WTC11 (cell line): ENCODE results near the gene KRT5.

Experiments
- CTCF ChIP-seq: fragments of 200-600 bp; IDR thresholded peaks from 2 replicates; pipeline ENCODE4 v1.8.0; 2022; ENCODE audit warnings: antibody characterized with exemption
- FOXJ3 ChIP-seq: sonication (generic); formaldehyde crosslinking; IDR thresholded peaks from 2 replicates; pipeline ENCODE4 v1.9.0; 2021; ENCODE audit warnings: missing genetic modification reagents, mild to moderate bottlenecking, borderline replicate concordance
- GABPB1 ChIP-seq: sonication (generic); formaldehyde crosslinking; IDR thresholded peaks from 2 replicates; pipeline ENCODE4 v1.8.1; 2023; ENCODE audit warnings: mild to moderate bottlenecking, missing genetic modification reagents
- JUN ChIP-seq: sonication (generic); formaldehyde crosslinking; IDR thresholded peaks from 2 replicates; pipeline ENCODE4 v1.8.0; 2023; ENCODE audit warnings: mild to moderate bottlenecking, missing genetic modification reagents
- SP1 ChIP-seq: sonication (generic); formaldehyde crosslinking; conservative IDR thresholded peaks from 2 replicates; pipeline ENCODE4 v1.8.1; 2022; ENCODE audit warnings: missing genetic modification reagents
- ZNF138 ChIP-seq: sonication (generic); formaldehyde crosslinking; conservative IDR thresholded peaks from 2 replicates; pipeline ENCODE4 v1.8.1; 2022; ENCODE audit warnings: mild to moderate bottlenecking, moderate library complexity, missing genetic modification reagents
- ZNF263 ChIP-seq: sonication (generic); formaldehyde crosslinking; IDR thresholded peaks from 2 replicates; pipeline ENCODE4 v1.8.1; 2022; ENCODE audit warnings: low read depth, mild to moderate bottlenecking, moderate library complexity, missing genetic modification reagents
- TF ChIP-seq, protein P1 (sequence below): sonication (generic); formaldehyde crosslinking; conservative IDR thresholded peaks from 2 replicates; pipeline ENCODE4 v1.8.1; 2022; ENCODE audit warnings: mild to moderate bottlenecking, missing genetic modification reagents
- TF ChIP-seq, protein P2 (sequence below): sonication (generic); formaldehyde crosslinking; IDR thresholded peaks from 2 replicates; pipeline ENCODE4 v1.8.0; 2023; ENCODE audit warnings: mild to moderate bottlenecking, missing genetic modification reagents
- TF ChIP-seq, protein P3 (sequence below): sonication (generic); formaldehyde crosslinking; IDR thresholded peaks from 2 replicates; pipeline ENCODE4 v1.8.0; 2022; ENCODE audit warnings: missing genetic modification reagents

DNA sequence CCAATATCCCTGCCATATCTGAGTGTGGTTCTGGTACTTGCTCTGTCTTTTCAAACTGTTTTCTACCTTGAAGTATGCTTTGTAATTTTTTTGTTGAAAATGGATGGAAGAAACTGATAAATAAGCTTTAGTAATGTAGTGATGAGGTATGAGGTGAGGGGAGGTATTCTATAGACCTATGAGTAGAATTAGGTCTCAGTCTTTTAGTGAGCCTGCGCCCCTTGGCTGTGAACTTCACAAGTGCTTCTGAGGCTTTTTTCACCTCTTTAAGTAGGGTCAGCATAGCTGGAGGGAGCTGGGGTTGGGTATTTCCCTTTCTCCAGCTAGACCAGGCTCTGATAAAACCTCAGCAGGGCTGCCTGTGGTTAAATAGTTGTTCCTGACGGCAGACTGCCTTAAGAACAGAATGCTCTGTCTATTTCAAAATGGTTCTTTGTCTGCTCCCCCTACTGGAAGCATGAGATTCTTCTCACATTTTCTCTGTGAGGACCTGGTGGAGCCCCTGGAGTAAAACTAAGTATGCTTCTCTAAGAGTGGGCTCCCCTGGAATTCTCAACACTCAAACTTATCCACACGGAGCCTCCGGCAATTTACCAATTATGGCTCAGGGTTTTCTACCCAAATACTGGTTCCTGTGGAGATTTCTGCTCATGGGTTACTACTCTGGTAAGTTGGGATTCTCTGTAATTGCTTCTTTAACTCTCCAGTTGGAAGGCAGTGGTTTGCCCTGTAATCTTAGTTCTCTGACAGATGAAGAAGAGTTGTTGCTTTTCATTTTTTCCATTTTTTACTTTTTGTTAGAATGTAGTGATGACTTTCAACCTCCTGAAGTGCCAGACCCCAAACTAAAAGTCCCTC is 13.1 kb downstream of the KRT5 start:
- TF ChIP-seq ZNF263 (CRISPR knock-in tag) (no peak), CTCF (peak; percentile 31; the same call in 1 of the 2 replicates), FOXJ3 (CRISPR knock-in tag) (no peak), GABPB1 (CRISPR knock-in tag) (no peak), JUN (CRISPR knock-in tag) (no peak), ZNF138 (no peak), SP1 (CRISPR knock-in tag) (no peak)
- TF ChIP-seq, protein P1, sequence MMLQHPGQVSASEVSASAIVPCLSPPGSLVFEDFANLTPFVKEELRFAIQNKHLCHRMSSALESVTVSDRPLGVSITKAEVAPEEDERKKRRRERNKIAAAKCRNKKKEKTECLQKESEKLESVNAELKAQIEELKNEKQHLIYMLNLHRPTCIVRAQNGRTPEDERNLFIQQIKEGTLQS: no peak
- TF ChIP-seq, protein P2, sequence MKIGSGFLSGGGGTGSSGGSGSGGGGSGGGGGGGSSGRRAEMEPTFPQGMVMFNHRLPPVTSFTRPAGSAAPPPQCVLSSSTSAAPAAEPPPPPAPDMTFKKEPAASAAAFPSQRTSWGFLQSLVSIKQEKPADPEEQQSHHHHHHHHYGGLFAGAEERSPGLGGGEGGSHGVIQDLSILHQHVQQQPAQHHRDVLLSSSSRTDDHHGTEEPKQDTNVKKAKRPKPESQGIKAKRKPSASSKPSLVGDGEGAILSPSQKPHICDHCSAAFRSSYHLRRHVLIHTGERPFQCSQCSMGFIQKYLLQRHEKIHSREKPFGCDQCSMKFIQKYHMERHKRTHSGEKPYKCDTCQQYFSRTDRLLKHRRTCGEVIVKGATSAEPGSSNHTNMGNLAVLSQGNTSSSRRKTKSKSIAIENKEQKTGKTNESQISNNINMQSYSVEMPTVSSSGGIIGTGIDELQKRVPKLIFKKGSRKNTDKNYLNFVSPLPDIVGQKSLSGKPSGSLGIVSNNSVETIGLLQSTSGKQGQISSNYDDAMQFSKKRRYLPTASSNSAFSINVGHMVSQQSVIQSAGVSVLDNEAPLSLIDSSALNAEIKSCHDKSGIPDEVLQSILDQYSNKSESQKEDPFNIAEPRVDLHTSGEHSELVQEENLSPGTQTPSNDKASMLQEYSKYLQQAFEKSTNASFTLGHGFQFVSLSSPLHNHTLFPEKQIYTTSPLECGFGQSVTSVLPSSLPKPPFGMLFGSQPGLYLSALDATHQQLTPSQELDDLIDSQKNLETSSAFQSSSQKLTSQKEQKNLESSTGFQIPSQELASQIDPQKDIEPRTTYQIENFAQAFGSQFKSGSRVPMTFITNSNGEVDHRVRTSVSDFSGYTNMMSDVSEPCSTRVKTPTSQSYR (CRISPR knock-in tag): no peak
- TF ChIP-seq, protein P3, sequence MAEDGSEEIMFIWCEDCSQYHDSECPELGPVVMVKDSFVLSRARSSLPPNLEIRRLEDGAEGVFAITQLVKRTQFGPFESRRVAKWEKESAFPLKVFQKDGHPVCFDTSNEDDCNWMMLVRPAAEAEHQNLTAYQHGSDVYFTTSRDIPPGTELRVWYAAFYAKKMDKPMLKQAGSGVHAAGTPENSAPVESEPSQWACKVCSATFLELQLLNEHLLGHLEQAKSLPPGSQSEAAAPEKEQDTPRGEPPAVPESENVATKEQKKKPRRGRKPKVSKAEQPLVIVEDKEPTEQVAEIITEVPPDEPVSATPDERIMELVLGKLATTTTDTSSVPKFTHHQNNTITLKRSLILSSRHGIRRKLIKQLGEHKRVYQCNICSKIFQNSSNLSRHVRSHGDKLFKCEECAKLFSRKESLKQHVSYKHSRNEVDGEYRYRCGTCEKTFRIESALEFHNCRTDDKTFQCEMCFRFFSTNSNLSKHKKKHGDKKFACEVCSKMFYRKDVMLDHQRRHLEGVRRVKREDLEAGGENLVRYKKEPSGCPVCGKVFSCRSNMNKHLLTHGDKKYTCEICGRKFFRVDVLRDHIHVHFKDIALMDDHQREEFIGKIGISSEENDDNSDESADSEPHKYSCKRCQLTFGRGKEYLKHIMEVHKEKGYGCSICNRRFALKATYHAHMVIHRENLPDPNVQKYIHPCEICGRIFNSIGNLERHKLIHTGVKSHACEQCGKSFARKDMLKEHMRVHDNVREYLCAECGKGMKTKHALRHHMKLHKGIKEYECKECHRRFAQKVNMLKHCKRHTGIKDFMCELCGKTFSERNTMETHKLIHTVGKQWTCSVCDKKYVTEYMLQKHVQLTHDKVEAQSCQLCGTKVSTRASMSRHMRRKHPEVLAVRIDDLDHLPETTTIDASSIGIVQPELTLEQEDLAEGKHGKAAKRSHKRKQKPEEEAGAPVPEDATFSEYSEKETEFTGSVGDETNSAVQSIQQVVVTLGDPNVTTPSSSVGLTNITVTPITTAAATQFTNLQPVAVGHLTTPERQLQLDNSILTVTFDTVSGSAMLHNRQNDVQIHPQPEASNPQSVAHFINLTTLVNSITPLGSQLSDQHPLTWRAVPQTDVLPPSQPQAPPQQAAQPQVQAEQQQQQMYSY (CRISPR knock-in tag): no peak
